HG03457 (cell line): Measurements from ENCODE around the gene MICU1.
"Not testable (repeated sequence)": the region's sequence is repeated elsewhere in the genome, so short reads cannot be mapped to it uniquely, and the experiment has no call there.

Experiments
- ATAC-seq: cut with Tn5 transposase; IDR thresholded peaks from one replicate; pipeline ENCODE4 v1.9.1; 2021; ENCODE audit warnings: moderate number of reproducible peaks; ENCODE audit not compliant: unreplicated experiment

MICU1 gene

DNA sequence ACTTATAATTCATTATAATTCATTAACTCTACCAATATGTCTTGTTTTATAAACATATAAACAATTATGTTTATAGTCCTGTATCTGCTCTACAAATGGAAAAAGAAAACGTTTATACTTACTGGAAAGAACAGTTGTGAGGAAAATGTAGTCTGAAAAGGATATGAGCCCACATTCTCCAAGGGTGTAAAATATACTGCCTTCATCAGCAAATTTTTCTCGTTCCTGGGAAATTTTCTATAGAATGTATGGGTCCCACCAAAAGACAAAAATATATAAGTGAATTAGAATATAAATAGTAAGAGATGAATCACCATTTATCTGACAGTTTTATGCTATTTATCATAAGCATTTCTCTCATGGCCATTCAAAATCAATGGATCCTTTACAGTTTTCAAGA is 117.8 kb downstream of the MICU1 start:
- no peak for ATAC-seq

GRCh38 chr10:72506474-72506873 is 119.4 kb downstream of the MICU1 start:
- no peak for ATAC-seq

- ATAC-seq, result no peak
These were observed 120.4 kb downstream of the MICU1 start for GRCh38 chr10:72505435-72505834.

DNA sequence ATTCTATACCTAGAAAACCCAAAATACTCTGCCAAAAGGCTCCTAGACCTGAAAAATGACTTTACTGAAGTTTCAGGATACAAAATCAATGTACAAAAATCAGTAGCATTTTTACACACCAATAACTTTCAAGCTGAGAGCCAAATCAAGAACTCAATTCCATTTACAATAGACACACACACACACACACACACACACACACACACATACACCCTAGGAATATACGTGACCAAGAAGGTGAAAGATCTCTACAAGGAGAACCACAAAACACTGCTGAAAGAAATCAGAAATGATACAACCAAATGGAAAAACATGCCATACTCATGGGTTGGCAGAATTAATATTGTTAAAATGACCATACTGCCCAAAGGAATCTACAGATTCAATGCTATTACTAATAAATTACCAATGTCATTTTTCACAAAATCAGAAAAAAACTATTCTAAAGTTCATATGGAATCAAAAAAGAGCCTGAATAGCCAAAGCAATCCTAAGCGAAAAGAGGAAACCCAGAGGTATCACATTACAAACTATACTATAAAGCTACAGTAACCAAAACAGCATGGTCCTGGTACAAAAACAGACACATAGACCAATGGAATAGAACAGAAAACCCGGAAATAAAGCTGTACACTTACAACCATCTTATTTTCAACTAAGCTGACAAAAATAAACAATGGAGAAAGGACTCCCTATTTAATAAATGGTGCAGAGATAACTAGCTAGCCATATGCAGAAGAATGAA is 122.0 kb downstream of the MICU1 start:
- no peak for ATAC-seq

- no peak for ATAC-seq
These were observed 122.6 kb downstream of the MICU1 start for GRCh38 chr10:72503241-72503640.

GRCh38 chr10:72502581-72502980 is 123.3 kb downstream of the MICU1 start:
- ATAC-seq, result no peak

- ATAC-seq, result no peak
These were observed 126.2 kb downstream of the MICU1 start for GRCh38 chr10:72499701-72500100.

GRCh38 chr10:72490951-72491350 is 134.9 kb downstream of the MICU1 start:
- ATAC-seq, result no peak

DNA sequence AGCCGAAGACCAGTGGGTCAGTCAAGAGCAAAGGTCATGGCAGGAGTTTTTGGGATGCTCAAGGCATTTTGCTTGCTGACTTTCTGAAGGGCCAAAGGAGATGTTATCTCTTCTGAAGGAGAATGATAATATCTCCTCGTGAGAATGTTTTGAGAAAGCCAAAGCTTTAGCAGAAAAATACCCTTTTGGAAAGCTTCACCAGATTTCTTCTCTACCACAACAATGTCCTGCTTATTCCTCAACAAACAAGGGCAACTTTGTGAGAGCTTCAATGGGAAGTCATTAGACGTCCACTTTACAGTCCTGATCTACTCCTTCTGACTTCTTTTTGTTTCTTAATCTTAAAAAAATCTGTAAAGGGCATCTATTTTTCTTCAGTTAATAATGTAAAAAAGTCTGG is 138.4 kb downstream of the MICU1 start:
- ATAC-seq, result no peak

DNA sequence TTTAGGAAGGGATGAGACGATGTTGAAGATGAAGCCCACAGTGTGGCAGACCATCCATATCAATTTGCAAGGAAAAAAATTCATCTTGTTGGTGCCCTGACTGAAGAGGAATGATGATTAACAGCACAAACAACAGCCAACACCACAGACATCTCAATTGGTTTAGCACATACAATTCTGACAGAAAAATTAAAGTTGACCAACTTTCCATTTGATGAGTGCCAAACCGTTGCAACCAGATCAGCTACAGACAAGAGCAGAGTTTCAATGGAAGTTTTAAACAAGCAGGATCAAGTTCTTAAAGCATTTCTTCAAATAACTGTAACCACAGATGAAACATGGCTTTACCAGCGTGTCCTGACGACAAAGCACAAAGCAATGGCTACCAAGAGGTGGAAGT is 138.8 kb downstream of the MICU1 start:
- no peak for ATAC-seq

DNA sequence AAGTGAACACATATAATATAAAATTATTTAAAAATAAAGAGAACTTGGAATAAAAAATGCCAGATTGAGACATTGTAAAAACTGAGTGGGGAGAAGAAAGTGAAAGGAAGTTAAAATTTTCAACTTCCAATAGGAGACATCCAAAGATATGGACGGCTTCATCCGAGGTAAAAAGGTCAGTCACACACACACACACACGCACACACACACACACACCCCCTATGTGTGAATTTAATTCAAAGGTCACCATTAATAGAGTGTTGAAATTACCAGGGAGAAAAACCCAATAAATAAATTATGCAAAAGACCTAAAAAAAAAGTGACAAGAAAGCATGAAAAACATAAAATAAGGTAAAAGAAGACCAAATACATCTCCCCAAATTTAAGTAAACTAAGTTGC is 140.2 kb downstream of the MICU1 start:
- no peak for ATAC-seq

GRCh38 chr10:72484521-72484920 is 141.4 kb downstream of the MICU1 start:
- no peak for ATAC-seq

- no peak for ATAC-seq
These were observed 142.4 kb downstream of the MICU1 start for GRCh38 chr10:72483471-72483870.

DNA sequence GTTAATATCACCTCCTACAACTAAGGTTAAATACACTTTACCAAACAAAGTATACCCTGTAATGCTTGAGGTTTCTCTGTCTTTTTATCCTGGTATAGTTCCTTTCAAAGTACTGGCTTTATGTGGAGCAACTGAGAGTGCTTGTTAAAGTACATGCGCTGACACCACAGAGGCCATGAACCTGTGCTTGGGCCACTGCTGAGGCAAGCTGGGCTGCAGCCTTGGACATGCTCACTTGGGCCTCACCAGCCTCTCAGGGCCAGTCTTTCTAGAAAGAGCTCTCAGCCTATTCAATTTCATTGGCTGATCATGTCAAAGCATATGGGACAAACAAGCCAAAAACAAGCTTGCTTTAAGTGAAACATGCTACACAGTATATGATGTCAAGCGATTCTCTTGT is 145.0 kb downstream of the MICU1 start:
- no peak for ATAC-seq

- no peak for ATAC-seq
These were observed 148.4 kb downstream of the MICU1 start for GRCh38 chr10:72477463-72477862.

GRCh38 chr10:72472306-72472705 is 153.6 kb downstream of the MICU1 start:
- no peak for ATAC-seq

DNA sequence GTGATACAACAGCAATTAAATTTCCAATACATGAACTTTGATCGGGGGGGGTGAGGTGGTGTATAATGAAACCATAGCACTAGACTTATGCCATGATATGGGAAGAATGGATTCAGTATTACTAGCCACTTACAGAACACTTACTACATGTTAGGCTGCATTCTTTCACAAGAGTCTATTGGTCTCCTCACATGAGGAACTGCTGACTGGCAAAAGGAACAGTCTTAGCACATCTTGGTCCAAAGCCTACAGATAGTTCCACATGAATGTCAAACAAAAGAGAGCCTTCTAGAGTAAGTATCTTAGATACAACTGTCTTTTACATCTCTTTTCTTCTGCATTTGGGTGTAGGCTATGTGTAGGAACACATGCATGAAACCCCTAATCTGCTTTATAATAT is 155.2 kb downstream of the MICU1 start:
- no peak for ATAC-seq

GRCh38 chr10:72467064-72467463 is 158.8 kb downstream of the MICU1 start:
- not testable (repeated sequence) for ATAC-seq

- no peak for ATAC-seq
These were observed 159.9 kb downstream of the MICU1 start for GRCh38 chr10:72466018-72466417.

GRCh38 chr10:72464438-72464837 is 161.4 kb downstream of the MICU1 start:
- ATAC-seq, result no peak

- no peak for ATAC-seq
These were observed 163.6 kb downstream of the MICU1 start for GRCh38 chr10:72462261-72462660.

DNA sequence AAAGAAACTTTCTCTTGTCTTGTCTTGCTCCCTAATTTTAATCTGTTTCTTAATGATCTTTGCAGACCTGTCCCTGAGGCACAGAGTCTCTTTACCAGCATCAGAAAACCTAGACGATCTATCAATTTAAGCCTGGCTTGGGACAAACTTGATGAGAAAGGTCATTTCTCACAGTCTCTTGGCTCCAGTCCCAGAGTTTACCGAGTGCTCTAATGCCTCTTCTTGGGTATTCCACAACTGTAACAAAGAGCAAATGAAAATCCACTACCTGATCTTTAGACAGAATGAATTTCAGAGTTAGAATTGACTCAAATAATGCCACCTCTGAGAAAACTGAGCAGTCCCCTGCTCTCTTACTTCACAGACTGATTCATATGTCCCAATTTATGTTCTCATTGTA is 164.8 kb downstream of the MICU1 start:
- no peak for ATAC-seq

- ATAC-seq, result no peak
These were observed 165.5 kb downstream of the MICU1 start for GRCh38 chr10:72460284-72460876.
